ENCODE measurements around the gene ZNF438.

- TF ChIP-seq CEBPB (IDR thresholded peaks at IDR 0.05; ENCODE audit: low read depth, low read length) (no peak), CTCF (conservative IDR thresholded peaks at IDR 0.05; ENCODE audit: low read depth, low read length) (no peak)
Observed at GRCh38 chr10:30943451-30943850, 88.2 kb downstream of the ZNF438 start.
